HG03457 (cell line): Measurements from ENCODE around the gene CMSS1.

ENCODE experiments used
- ATAC-seq: cut with Tn5 transposase; IDR thresholded peaks from one replicate; pipeline ENCODE4 v1.9.1; 2021; ENCODE audit warnings: moderate number of reproducible peaks; ENCODE audit not compliant: unreplicated experiment

CMSS1 gene

GRCh38 chr3:99872923-99873254, 55.2 kb downstream of the CMSS1 start:
- peak; percentile 61 for ATAC-seq

- ATAC-seq, result no peak
Measured at GRCh38 chr3:99873269-99874102, 55.8 kb downstream of the CMSS1 start.

- no peak for ATAC-seq
Measured at GRCh38 chr3:99874237-99875002, 56.8 kb downstream of the CMSS1 start.

- ATAC-seq, result no peak
Measured at GRCh38 chr3:99875581-99875928, 57.9 kb downstream of the CMSS1 start.

- peak; percentile 52 for ATAC-seq
Measured at GRCh38 chr3:99875929-99876841, 58.5 kb downstream of the CMSS1 start.

GRCh38 chr3:99877031-99877579, 59.4 kb downstream of the CMSS1 start:
- ATAC-seq, result no peak

- ATAC-seq, result peak; percentile 54
Measured at GRCh38 chr3:99878005-99878404, 60.3 kb downstream of the CMSS1 start.

- no peak for ATAC-seq
Measured at GRCh38 chr3:99879275-99879674, 61.6 kb downstream of the CMSS1 start.

- no peak for ATAC-seq
Measured at GRCh38 chr3:99881121-99881524, 63.5 kb downstream of the CMSS1 start.

GRCh38 chr3:99882436-99883137, 64.9 kb downstream of the CMSS1 start:
- ATAC-seq, result no peak

- ATAC-seq, result no peak
Measured at GRCh38 chr3:99883138-99883461, 65.4 kb downstream of the CMSS1 start.

GRCh38 chr3:99883693-99884092, 66.0 kb downstream of the CMSS1 start:
- no peak for ATAC-seq

GRCh38 chr3:99884484-99884883, 66.8 kb downstream of the CMSS1 start:
- ATAC-seq, result no peak

GRCh38 chr3:99885085-99885484, 67.4 kb downstream of the CMSS1 start:
- ATAC-seq, result no peak

- no peak for ATAC-seq
Measured at GRCh38 chr3:99885851-99886250, 68.2 kb downstream of the CMSS1 start.

- no peak for ATAC-seq
Measured at GRCh38 chr3:99891610-99892285, 74.1 kb downstream of the CMSS1 start.

GRCh38 chr3:99892332-99892731, 74.7 kb downstream of the CMSS1 start:
- ATAC-seq, result no peak

- ATAC-seq, result no peak
Measured at GRCh38 chr3:99895131-99895696, 77.6 kb downstream of the CMSS1 start.

GRCh38 chr3:99895703-99896441, 78.2 kb downstream of the CMSS1 start:
- no peak for ATAC-seq
